Measurements from ENCODE around the gene RABAC1.

DNA sequence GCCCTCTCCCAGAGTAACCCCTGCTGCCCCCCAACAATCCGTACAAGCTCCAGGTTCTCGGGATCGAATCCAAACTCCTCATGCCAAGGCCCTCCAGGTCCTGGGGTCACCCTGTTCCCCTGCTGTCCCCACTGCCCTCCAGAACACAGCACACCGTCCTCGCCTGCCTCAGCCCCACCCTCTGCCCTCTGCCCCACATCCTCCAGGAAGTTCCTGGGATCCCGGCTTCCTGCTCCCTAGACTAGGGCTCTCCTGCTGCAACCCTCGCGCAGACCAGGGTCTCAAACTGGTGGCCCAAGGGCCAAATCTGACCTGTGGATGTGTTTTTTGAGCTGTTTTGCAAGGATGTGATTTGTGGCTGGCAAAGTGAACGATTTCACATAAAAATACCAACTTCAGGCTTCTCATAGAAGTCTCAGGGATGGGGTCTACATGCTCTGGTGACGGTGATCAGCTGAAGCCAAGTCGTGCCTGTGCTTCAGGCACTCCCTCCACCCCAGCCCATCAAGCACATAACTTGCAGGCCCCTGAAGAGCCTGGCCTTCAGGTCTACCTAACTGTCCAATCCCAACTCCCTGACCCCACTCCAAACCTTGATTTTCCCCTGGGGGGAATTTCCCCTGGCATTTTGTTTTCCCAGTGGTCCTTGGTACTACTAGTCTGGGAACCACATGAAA, 1.8 kb downstream of the RABAC1 start:
- TF ChIP-seq, protein P1, sequence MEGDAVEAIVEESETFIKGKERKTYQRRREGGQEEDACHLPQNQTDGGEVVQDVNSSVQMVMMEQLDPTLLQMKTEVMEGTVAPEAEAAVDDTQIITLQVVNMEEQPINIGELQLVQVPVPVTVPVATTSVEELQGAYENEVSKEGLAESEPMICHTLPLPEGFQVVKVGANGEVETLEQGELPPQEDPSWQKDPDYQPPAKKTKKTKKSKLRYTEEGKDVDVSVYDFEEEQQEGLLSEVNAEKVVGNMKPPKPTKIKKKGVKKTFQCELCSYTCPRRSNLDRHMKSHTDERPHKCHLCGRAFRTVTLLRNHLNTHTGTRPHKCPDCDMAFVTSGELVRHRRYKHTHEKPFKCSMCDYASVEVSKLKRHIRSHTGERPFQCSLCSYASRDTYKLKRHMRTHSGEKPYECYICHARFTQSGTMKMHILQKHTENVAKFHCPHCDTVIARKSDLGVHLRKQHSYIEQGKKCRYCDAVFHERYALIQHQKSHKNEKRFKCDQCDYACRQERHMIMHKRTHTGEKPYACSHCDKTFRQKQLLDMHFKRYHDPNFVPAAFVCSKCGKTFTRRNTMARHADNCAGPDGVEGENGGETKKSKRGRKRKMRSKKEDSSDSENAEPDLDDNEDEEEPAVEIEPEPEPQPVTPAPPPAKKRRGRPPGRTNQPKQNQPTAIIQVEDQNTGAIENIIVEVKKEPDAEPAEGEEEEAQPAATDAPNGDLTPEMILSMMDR (IDR thresholded peaks at IDR 0.05), result no peak
- TF ChIP-seq POLR2A (IDR thresholded peaks at IDR 0.05) (no peak), POLR2AphosphoS5 (IDR thresholded peaks at IDR 0.05) (no peak)

Data from sigmoid colon (tissue), 4 donors.